GM21381 (cell line): ENCODE measurements around the gene MCTP2.
A peak's percentile ranks its signal among the peaks of the same experiment; 100 is the strongest.

Experiments used
- ATAC-seq: cut with Tn5 transposase; IDR thresholded peaks from one replicate; pipeline ENCODE4 v1.9.1; 2021; ENCODE audit warnings: mild to moderate bottlenecking, moderate library complexity; ENCODE audit not compliant: unreplicated experiment

Gene MCTP2

GRCh38 chr15:94259121-94259751, 27.9 kb downstream of the MCTP2 start:
- ATAC-seq = no peak

GRCh38 chr15:94259863-94260262, 28.5 kb downstream of the MCTP2 start:
- ATAC-seq = no peak

DNA sequence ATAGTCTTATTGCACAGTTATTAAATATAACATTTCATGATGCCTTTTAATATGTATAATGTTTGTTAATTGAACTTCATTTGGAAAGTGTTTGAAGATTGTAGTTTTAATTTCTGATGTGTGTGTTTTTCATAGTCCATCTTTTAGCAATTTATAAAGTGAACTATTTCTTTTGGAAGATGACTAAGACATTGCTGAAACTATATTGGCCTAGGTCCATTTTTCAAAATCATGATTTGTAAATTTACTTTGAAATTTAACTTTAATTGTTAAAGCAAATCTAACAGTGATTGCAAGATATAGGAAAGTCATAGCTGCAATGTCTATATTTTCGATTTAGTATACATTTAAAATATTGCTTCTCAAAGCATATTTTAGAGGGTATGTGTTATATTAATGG, 30.8 kb downstream of the MCTP2 start:
- no peak for ATAC-seq

DNA sequence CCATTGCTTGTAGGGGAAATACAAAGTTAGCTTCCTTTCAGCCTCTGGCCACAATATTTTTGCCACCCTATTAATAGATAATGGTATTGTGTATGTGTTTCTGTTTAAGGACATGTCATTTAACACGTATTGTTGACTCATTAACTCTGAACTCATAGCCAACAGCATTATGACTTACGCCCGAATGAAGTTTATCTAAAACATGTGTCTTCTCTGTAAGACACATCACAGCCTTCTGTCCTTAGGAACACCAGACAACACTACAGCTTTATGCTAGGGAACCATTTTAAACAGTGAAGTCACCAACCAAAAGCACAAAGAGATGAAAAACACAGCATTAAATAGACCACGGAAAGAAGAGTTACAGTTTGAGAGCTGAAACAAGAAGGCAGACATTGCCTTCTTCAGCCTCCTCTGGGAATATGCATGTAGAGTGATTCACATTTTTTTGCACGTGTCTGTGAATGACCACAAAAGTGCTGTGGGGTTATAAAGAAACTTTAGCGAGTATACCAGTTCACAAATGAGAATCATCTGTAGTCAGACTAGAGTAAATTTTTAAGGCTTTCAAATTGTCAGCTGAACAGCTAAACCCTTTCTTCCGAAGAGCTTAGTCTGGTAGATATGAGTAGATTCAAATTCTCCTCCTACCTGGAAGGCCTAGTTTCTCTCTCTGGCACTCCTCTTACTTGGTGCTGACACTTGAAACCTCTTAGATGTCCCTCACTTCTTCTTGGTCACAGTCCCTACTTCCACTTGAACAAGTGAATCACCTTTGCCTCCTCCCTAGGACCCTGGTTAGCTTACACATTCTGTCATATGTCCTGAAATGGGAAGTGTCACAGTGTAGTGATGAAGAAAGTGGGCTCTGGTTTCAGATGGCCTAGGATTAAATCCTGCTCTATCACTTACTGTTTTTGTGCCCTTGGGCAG, 32.2 kb downstream of the MCTP2 start:
- ATAC-seq = peak; percentile 64

DNA sequence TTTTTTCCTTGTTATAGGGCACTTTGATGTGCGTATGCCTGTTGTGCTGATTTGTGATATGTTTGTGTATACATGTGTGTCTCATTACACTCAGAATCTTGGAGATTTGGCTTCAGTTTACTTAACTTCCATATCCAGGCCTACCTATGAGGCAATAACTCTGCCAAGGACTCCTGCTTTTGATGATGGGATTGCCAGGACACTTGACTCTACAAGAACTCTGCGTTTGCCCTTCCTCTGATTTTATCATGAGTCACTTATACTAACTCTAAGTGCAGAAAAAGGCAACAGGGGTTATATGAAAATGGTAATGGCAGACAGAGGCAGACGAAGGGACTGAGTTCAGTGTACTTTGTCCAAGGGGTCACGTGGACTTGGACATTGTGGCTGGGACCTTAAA, 33.6 kb downstream of the MCTP2 start:
- no peak for ATAC-seq

DNA sequence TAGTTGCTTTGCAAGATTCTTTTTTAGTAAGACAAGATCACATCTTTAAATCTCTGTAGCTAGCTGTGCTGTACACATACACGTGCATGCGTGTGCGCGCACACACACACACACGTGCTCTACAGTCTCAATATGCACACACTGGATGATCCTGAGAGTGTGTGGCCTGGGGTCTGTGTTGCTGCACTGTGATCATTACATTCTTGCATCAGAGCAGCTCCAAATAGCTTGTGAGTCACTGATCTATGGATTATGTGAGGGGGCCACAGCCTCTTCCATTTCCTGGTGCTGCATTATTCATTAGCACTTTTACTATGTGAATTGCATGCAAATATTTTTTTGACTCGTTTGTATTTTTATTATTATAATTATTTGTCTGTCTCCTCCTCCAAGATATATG, 34.6 kb downstream of the MCTP2 start:
- no peak for ATAC-seq

- ATAC-seq = no peak
These were observed 35.4 kb downstream of the MCTP2 start for GRCh38 chr15:94266789-94267188.

GRCh38 chr15:94269954-94270353, 38.6 kb downstream of the MCTP2 start:
- ATAC-seq = no peak

- ATAC-seq = no peak
These were observed 39.2 kb downstream of the MCTP2 start for GRCh38 chr15:94270570-94270969.

DNA sequence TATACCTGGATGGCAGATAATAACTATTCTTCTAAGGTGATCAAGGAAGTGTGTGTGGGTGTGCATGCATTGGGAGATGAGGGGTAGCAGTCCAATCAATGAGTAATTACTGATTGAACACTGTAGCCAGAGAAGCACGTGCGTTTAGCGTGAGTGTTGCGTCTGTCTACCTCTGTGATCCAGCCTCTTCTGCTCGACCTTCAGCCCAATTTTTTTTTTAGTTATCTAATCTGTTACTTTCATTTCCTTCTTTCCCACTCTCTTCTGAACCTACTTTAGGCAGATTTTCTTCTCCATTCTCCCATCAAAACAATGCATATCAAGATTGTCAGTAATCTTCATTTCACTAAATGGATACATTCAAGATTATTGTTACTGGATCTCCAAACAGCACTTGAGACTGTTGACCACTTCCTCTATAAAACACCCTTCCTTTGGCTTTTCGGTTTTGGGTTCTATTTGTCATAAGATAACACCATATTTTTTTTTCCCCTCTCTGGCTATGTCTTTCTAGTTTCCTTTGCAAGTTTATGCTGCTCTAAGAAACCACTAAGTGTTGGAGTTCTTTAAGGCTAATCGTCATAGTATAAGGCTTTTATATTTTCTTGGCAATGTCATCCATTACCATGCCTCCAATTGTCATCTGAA, 41.0 kb downstream of the MCTP2 start:
- peak; percentile 85 for ATAC-seq

DNA sequence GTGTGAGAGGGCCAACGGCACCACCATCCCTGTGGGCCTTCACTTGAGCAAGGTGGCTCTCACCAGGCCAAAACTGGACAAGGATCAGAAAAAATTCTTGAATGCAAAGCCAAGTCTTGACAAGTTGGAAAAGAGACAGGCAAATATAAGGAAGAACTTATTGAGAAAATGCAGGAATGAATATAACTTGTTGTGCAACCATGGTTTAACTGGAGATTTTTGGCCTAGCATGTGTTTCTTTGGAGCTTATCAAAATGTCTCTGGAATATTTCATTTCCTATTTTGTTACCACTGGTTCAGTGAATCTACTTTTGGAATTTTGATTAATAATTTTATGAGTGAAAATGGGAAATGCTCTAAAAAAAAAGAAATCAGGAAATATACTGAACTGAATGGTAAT, 42.5 kb downstream of the MCTP2 start:
- ATAC-seq = no peak

- ATAC-seq = no peak
These were observed 43.4 kb downstream of the MCTP2 start for GRCh38 chr15:94274745-94275144.

DNA sequence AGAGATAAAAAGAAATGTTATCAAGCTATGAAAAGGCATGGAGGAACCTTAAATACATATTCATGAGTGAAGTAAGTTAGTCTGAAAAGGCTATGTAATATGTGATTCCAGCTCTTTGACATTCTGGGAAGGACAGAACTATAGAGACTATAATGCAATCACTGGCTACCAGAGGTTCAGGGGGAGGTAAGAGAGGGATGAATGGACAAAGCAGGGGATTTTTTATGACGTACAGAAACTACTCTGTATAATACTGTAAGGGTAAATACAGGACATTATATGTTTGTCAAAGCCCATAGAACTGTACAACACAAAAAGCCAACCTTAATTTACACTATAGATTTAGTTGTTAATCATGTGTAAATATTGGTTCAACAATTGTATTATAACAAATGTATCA, 46.1 kb downstream of the MCTP2 start:
- no peak for ATAC-seq

GRCh38 chr15:94279736-94280135, 48.4 kb downstream of the MCTP2 start:
- ATAC-seq = no peak

DNA sequence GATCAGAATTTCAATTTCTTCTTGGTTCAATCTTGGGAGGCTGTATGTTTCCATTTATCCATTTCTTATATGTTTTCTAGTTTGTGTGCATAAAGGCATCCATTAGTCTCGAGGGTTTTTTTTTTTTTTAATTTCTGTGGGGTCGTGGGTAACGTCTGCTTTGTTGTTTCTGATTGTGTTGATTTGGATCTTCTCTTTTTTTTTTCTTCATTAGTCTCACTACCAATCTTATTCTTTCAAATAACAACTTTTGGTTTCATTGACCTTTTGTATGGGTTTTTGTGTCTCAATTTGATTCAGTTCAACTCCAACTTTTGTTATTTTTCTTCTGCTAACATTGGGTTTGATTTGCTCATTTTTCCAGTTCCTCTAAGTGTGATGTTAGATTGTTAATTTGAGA, 48.9 kb downstream of the MCTP2 start:
- no peak for ATAC-seq

DNA sequence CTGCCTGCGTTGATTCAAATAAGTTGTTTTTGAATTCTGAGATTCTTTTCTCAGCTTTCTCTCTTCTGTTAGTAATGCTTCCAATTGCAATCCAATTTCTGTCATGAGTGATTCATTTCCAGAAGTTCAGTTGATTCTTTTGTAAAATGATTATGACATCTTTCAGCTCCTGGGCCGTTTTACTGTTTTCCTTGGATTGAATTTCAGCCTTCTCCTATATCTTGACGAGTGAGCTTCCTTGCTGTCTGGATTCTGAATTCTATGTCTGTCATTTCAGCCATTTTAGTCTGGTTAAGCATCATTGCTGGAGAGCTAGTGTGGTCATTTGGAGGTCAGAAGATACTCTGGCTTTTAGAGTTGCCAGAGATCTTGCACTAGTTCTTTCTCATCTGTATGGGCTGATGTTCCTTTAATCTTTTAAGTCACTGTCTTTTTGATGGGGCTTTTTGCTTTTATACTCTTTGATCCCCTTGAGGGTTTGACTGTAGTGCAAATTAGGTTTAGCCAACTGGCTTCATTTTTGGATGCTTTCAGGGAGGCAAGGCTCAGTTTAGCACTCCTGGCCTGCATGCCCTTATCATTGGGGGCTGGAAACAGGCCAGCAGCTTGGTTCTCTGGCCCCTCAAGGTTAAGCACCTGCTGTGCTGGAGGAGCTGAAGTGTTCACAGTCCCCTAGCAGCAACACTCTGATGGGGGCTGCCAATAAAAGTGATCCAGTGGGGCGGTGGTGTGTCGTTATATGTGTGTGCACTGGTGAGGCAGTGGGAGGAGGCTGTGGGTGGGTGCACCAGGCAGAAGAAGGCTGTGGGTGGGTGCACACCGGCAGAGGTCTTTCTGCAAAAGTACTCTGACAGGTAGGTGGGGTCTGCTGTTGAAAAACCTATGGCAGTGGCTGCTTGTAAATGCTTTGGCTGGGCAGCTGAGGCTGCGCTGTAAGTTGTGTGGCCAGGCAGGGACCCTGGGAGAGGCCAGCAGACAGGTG, 51.2 kb downstream of the MCTP2 start:
- no peak for ATAC-seq

- ATAC-seq = no peak
These were observed 55.2 kb downstream of the MCTP2 start for GRCh38 chr15:94286583-94286982.

GRCh38 chr15:94287794-94288246, 56.5 kb downstream of the MCTP2 start:
- peak; percentile 97 for ATAC-seq

- no peak for ATAC-seq
These were observed 59.4 kb downstream of the MCTP2 start for GRCh38 chr15:94290730-94291129.
